ENCODE results near the gene GLIS2.

Gene GLIS2

GRCh38 chr16:4372578-4373355, 56.9 kb downstream of the GLIS2 start:
- DNase-seq = no peak

GRCh38 chr16:4373356-4373908, 57.6 kb downstream of the GLIS2 start:
- DNase-seq = no peak

- DNase-seq = no peak
These were observed 58.3 kb downstream of the GLIS2 start for GRCh38 chr16:4373909-4374742.

GRCh38 chr16:4375717-4376116, 59.9 kb downstream of the GLIS2 start:
- DNase-seq = no peak

- no peak for DNase-seq
These were observed 60.4 kb downstream of the GLIS2 start for GRCh38 chr16:4376126-4376892.

GRCh38 chr16:4376893-4377572, 61.2 kb downstream of the GLIS2 start:
- DNase-seq = no peak

GRCh38 chr16:4377573-4378154, 61.8 kb downstream of the GLIS2 start:
- no peak for DNase-seq

- DNase-seq = no peak
These were observed 62.3 kb downstream of the GLIS2 start for GRCh38 chr16:4378161-4378666.

GRCh38 chr16:4378999-4379690, 63.3 kb downstream of the GLIS2 start:
- DNase-seq = no peak

- DNase-seq = no peak
These were observed 64.5 kb downstream of the GLIS2 start for GRCh38 chr16:4380119-4381063.

- no peak for DNase-seq
These were observed 65.4 kb downstream of the GLIS2 start for GRCh38 chr16:4381072-4381934.

- DNase-seq = no peak
These were observed 66.3 kb downstream of the GLIS2 start for GRCh38 chr16:4381935-4382794.

- no peak for DNase-seq
These were observed 67.0 kb downstream of the GLIS2 start for GRCh38 chr16:4382795-4383357.

GRCh38 chr16:4383591-4384444, 68.0 kb downstream of the GLIS2 start:
- no peak for DNase-seq

- DNase-seq = no peak
These were observed 68.7 kb downstream of the GLIS2 start for GRCh38 chr16:4384509-4384942.

- no peak for DNase-seq
These were observed 69.4 kb downstream of the GLIS2 start for GRCh38 chr16:4385066-4385788.

All from activated CD4-positive, alpha-beta T cell treated with anti-CD3 and anti-CD28 coated beads for 48 hours (primary cell).